DLD1 (cell line): ENCODE results near the gene SERTAD3.

Experiments
- in situ Hi-C: cut with HindIII; loops from 2 replicates; pipeline ENCODE4 v1.10.0; 2017; ENCODE audit warnings: low sequenced_read_pairs

The SERTAD3 gene

GRCh38 chr19:40425450-40426287 lies 18.5 kb downstream of the SERTAD3 start, which contains the start of gene SERTAD1:
Gene SERTAD1 (minus strand): TSS chr19:40425992. CDS start chr19:40423546, 2,446 bp downstream.
- in situ Hi-C loops, result no loop called here

GRCh38 chr19:40424637-40425449 lies 19.3 kb downstream of the SERTAD3 start:
- in situ Hi-C loops, result no loop called here

- in situ Hi-C loops, result no loop called here
Measured at GRCh38 chr19:40423938-40424337, 20.2 kb downstream of the SERTAD3 start.

- in situ Hi-C loops, result no loop called here
Measured at GRCh38 chr19:40422748-40423566, 21.2 kb downstream of the SERTAD3 start.

GRCh38 chr19:40421993-40422747 lies 22.0 kb downstream of the SERTAD3 start:
- in situ Hi-C loops, result no loop called here

GRCh38 chr19:40420766-40421765 lies 23.1 kb downstream of the SERTAD3 start:
- in situ Hi-C loops, result no loop called here

GRCh38 chr19:40420451-40420765 lies 23.7 kb downstream of the SERTAD3 start:
- in situ Hi-C loops, result no loop called here

GRCh38 chr19:40419780-40420179 lies 24.4 kb downstream of the SERTAD3 start:
- in situ Hi-C loops, result no loop called here

GRCh38 chr19:40419066-40419612 lies 25.0 kb downstream of the SERTAD3 start:
- in situ Hi-C loops, result no loop called here

- in situ Hi-C loops, result no loop called here
Measured at GRCh38 chr19:40418040-40418439, 26.1 kb downstream of the SERTAD3 start.

- in situ Hi-C loops, result no loop called here
Measured at GRCh38 chr19:40417643-40417981, 26.5 kb downstream of the SERTAD3 start.

GRCh38 chr19:40416918-40417642 lies 27.1 kb downstream of the SERTAD3 start:
- in situ Hi-C loops, result no loop called here

- in situ Hi-C loops, result no loop called here
Measured at GRCh38 chr19:40415768-40416167, 28.4 kb downstream of the SERTAD3 start.

- in situ Hi-C loops, result no loop called here
Measured at GRCh38 chr19:40414542-40415535, 29.3 kb downstream of the SERTAD3 start.

- in situ Hi-C loops, result no loop called here
Measured at GRCh38 chr19:40413291-40413845, 30.8 kb downstream of the SERTAD3 start, which contains the start of gene PRX. Gene PRX (minus strand): TSS chr19:40413378. CDS start chr19:40407932, 5,446 bp downstream.

GRCh38 chr19:40412866-40413265 lies 31.3 kb downstream of the SERTAD3 start:
- in situ Hi-C loops, result no loop called here
